ENCODE measurements around the gene C8A.

Gene C8A

DNA sequence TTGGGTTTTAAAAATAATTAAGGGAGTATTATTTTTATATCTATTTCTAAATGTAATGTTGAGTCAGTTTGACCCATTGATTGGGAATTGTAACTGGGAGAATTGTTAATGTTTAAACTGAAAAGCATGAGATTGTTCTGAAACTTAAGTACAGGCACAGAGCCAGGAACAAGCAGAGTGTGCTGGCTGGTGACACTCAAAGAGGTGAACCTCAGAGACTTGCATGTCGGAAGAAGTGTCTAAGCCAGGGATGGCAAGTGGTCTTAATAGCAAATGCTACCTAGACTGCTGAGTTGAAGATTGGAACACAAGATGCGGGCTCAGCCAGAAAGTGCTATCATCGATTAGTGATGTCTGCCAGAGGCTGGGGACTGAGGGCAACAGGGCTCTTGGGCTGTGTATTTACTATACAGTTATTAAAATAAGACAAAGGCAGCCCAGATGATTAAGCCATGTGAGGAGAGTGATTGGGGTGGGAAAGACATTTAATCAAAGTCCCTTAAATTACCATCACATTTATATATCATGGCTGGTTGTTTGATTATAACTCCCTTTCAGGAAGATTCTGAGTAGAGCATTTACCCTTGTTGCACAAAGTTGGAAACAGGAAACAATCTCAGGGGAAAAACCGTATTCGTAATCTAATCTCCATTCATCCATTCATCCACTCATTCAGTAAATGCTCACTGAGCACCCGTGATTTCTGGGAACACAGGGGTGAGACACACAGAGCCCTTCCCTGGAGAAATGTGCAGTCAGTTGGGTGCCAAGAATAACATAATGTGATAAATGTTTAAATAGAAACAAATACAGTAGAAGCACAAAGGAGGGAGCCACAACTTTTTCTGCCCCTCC lies 42.8 kb downstream of the C8A start:
- no peak for DNase-seq

DNA sequence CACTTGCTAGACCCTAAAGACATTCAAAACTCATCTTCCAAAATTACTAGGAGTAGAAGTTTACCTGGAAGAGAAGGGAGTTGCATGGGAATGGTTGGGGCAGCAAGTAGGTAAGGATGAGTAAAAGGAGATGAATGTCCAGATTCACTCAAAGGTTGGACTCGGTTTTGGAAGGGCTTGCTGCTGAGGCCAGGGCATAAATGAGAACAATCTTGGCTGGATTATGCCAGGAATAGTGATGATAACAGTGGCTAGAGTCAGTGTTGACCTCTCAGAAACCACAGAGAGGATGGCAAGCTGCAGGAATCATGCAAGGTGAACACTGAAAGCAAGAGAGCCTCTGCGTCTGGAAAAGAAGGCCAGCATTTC lies 43.4 kb downstream of the C8A start:
- no peak for DNase-seq

DNA sequence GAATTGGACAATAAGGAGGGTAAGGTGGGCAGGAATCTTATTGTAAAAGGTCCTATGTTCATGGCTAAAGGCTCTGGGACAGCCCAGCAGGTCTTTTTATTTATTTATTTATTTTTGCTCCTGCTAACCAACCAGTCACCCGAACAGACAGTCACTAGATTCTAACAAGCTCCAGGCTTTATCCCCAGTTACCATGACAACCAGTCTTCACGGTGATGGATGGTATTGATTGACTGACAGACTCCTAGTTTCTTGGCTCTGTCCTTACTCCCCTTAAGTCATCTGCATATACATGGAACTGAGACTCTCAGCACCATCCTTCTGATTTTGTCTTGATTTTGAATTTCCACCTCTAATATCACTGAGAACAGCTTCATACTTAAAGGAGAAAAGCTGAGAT lies 44.3 kb downstream of the C8A start:
- no peak for DNase-seq

DNA sequence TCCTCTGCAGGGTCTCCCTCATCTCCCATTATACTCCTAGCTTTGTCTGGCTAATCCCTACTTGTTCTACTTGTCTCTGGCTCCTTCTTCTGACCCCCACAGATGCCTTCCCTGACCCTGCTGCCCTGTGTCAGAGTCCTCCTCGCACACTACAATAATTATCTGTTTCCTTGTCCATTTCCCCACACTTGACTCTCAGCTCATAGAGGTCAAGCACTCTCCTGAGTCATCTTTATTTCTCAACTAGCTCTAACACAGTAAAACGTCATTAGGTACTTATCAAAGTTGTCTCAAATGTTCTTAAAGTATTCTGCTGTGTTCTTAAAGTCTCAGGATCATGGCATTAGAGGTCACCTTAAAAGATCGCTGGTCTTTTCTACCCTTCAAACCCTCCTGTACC lies 47.1 kb downstream of the C8A start:
- no peak for DNase-seq

DNA sequence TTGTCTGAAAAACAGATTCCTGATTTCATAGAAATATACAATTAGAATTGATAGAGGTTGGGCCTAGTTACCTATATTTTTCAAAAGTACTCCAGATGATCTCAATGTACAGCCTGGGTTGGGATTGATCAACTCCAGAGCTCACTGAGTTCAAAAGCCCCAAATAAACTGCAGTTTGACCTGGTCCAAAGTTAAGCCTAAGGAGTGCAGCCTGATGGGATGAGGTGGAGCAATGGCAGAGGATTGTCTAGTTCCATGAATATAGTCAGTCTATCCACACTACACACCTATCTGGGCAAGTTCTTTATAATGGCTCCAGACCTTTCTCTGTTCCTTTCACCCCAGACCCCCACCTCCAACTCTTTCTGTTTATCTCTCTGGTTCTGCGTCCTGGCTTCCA lies 49.2 kb downstream of the C8A start:
- DNase-seq, result no peak

DNA sequence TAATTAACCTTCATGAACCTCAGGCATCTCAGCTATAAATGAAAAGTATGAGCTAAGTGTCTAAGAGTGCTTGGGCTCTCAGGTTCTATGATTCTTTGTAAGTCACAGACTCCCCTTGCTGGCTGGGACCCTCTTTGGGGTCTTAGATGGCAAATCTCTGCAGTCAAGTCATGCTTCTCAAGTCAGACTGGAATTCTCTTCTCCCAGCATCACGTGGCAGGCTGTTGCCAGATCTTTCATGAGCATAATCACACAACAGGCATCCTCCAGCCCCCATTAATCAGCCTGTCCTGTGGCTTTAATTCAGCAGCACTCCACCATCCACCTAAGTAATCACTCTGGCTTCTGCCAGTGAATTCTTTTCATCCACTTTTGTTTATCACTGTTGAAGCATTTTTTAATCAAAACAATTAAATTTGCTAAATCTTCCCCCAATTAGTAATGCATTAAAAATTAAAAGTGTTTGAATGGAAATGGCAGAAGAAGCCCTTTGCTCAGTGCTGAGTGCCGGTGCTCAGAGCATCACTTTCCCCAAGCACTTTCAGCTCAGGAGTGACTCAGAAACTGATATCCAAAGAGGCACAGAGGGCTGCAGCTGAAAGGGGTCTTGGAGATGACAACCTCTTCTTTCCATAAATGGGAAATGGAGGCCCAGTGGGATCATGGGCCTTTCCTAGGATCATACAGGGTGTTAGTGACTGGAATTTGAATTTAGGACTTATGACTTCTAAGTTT lies 50.2 kb downstream of the C8A start:
- DNase-seq, result no peak

DNA sequence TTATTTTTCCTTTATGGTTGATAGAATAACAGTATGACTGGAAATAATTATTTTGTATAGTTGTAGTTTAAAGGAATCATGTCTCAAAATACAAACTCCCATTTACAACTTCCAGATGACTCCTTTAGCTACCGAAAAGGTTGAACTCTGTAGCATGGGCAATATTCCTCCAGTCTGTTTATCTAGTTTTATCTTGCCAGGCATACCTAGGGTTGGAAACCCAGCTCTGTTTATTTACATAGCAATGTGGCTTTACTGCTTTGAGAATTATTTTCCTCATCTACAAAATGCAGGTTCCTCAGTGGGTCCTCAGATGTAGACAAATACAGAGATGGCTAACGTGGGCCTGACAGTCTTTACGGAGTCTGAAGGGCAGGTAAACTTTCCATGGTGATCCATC lies 51.1 kb downstream of the C8A start:
- DNase-seq, result no peak

DNA sequence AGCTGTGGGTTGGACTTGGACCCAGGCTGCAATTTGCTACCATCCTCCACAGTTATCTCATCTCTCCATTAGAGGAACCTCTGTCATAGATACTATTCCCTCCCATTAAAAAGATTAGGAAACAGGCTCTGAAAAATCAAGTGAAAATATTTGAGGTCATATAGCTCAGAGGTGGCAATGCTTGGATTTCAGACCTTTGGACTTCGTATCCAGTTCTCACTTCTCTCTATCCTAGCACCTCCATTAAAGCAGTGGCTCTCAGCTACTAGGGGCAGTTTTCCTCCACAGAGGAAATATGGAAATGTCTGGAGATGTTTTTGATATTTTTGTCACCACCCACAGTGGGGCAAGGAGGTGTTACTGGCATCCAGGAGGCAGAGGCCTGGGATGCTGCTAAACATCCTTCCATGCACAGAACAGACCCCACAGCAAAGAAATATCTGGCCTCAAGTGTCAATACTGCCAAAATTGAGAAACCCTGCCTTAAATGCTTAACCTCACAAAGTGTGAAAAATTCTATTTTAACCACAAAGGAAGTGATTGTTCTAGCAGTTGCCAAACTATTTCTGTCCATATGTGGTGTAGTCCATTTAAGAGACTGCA lies 54.1 kb downstream of the C8A start:
- DNase-seq, result no peak

DNA sequence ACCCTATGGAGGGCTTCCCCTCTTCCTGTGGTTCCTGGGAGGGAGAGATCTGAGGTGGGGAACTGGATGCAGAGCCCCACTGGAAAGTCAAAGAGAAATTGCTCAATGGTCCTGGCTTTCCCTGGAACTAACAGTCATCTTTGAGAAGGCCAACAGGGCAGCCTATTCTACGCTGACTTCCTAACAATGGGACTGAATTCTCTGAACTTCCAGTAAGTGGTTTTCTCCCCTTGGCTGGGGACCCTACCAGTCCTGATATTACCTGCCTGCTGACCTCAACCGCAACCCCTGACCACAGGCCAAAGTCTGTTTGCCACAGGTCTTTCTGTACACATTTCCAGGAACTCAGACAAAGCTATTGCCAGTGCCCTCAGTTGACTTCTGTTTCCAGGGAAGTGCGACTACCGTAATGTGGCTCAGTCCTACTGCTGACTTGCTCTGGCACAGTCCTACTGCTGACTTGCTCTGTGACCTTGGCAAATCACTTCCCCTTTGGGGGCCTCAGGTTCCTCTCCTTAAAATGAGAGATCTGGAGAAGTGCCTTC lies 55.9 kb downstream of the C8A start:
- DNase-seq, result no peak

DNA sequence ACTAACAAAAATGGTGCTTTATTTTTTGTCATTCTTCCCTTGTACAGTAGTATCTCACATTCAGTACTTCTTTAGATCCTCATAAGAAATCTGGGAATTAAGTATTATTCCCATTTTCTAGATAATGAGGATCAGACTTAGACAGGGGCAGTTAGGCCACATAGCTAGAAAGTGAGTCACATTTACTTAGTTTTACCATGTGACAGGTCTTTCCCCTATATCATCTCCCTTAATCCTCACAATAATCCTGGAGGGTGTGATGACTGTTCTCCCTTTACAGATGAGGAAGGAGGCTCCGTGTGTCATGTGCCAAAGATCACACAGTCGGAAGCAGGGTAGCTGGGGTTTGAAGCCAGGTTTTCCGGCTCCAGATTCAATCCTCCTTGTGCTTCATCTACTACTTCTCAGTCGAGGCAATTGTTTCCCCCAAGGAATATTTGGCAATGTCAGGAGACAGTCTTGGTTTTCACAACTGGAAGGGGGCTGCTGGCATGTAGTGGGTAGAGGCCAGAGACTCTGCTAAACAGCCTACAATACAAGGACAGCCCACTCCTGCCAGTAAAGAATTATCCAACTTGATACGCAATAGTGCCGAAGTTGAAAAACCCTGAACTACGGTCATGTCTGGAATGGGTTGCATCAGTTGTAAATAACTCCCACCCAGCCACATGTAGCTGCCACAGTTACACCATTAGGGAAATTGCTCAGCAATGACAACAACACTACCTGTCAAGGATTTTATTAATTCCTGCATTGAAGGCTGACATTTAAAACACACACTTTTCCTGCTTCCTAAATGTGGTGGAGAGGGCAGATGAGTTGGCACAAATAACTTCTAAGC lies 56.7 kb downstream of the C8A start:
- no peak for DNase-seq

DNA sequence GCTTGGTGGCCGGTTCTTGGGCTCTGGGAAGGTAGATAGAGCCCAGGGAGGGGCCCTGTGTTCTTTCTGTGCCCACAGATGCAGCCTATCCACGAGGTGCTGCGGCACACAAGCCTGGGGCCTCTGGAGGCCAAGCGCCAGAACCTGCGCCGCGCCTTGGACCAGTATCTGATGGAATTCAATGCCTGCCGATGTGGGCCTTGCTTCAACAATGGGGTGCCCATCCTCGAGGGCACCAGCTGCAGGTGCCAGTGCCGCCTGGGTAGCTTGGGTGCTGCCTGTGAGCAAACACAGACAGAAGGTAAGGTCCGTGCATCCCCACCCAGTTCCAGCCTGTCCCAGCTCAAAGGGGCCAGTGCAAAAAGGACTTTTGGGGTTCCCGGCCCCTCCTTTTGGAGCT lies 57.7 kb downstream of the C8A start:
- no peak for DNase-seq

DNA sequence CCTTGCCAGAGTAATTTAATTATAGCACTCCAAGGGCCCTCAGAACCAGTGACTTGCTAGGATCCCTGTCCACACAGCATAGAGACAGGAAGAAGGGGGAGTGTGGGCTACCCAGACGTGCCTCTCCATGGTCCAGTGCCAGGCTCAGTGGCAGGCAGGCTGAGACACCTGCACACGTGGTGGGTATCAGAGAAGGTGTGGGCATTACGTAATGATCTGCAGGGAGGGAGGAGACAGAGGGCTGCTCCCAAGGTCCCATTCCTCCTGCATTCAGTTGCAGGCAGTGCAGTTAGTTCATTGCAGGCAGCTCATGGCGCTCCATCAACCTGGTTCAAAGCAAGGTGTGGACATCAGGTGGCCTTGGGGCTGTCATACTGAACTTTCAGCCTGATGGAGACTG lies 61.4 kb downstream of the C8A start:
- DNase-seq, result no peak

DNA sequence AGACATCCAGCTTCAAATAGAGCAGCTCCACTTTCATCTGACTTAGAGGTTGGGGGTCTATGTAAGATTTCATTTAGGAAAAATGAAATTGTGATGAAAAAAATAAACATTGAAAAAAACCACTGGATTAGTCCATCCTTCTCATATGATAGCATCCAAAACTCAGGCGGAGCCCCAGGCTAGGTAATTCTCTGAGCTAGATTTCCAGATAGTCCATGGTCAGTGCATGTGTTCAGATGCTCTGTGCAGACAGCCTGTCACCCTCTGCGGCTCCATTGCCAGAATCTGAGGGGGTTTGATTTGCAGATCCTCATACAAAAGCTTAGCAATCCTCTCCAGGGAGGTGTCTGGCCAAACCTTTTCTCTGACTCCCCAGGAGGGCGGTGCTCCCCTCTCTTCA lies 62.0 kb downstream of the C8A start:
- DNase-seq, result no peak

DNA sequence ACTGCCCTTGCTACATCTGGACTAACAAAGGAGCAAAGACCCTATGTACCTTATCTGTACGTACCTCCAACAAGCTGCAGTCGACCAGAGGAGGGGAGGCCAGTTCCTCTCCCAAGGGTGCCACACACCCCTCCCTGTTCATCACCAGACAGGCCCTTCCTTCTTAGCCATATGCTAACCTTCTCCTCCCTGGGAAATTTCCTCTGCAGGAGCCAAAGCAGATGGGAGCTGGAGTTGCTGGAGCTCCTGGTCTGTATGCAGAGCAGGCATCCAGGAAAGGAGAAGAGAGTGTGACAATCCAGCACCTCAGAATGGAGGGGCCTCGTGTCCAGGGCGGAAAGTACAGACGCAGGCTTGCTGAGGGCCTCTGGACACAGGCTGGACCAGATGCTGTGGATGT lies 62.8 kb downstream of the C8A start:
- DNase-seq, result no peak

DNA sequence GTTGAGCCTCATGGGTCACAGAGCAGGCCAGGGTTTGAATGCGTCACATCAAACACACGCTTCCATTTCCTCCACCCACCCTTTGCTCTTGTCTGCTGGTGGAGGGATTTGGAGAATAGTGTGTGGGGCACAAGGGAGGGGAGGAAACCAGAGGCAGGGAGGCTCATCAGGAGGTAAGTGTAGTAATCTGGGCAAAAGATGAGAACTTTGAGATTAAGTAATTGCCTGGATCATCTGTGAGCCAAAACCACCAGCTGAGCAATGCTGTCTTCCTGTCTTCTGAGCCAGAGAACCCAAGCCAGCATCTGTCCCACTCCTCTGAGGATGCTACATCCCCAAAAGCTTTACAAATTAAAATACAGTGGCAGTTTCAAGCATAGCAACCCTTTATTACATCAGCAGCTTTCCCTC lies 66.0 kb downstream of the C8A start:
- no peak for DNase-seq

DNA sequence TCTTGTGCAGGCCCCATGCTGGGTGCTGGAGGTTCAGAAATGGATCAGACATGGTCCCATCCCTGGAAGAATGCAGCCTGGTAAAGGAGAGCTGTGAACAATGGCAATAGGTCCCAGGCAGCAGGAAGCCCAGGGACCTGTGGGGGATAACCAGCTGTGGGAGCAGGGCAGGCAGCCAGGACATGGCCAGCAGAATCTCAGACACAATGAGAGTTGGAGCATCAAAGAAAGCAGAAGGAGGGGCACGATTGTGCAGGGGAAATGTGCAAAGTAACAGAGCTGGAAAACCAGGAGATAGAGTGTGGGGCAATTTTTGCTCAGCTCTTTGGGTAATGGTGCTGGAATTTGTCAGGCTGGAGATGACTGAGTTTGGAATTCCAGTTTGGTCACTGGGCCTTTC lies 66.9 kb downstream of the C8A start:
- no peak for DNase-seq

DNA sequence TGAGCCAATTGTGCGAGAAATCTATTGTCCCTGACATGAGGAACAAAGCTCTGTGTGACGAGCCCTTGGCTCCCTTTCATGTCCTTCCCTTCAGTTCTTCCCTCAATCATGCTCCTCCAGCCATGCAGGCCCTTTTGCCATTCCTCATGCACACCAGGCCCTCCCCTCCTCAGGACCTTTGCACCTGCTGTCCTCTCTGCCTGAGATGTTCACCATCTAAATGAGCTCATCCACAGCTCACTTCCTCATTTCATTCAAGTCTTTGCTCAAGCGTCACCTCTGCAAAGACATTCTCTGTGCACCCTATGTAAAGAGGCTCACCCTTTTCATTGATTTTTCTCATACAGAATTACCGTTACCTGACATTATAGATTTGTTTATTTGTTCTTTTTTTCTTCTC lies 67.5 kb downstream of the C8A start:
- DNase-seq, result no peak

DNA sequence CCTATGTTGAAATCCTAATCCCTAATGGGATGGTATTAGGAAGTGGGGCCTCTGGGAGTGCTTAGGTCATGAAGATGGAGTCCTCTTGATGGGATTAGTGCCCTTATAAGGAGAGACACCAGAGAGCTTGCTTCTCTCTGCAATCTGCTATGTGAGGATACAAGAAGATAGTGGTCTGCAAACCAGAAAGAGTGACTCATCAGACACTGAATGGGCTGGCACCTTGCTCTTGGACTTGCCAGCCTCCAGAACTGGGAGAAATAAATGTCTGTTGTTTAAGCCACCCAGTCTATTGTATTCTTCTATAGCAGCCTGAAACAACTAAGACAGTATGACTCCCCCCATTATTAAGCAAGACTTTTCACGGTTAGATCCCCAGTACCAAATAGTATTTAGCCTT lies 67.9 kb downstream of the C8A start:
- DNase-seq, result no peak

DNA sequence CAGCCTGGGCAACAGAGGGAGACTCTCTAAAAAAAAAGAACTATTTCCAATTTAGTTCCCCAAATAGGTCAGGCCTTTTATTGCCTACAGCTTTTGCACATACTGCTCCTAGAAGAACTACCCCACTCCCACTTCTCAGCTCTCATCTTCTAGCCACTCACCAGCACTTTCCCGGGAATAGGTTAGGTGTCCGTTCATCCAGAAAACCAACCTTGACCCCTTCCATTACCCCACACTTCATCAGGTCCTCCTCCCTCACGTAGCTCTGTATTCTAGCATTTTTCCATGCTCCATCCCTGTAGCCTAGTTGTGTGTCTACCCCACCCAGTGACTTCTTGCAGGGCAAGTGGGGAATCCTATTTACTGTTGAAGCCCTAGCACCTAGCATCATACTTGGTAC lies 68.6 kb downstream of the C8A start:
- no peak for DNase-seq

DNA sequence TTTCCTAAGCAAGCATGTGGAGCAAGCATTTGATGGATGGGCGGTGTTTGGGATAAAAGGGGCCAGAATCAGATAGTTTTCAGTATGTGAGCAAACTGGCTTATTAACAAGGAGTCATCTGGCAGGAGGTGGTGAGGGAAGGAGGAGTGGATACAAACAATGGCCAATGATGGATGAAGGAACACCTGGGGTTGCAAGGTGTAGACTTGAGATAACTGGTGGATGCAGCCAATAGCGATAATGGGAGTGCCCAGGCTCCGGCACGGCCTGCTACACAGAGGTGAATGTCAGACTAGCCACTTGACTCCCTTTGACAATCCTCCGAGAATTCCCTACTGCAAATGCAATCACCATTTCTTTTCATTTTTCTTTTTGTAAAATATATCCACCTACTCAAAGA lies 69.5 kb downstream of the C8A start:
- DNase-seq, result no peak

DNA sequence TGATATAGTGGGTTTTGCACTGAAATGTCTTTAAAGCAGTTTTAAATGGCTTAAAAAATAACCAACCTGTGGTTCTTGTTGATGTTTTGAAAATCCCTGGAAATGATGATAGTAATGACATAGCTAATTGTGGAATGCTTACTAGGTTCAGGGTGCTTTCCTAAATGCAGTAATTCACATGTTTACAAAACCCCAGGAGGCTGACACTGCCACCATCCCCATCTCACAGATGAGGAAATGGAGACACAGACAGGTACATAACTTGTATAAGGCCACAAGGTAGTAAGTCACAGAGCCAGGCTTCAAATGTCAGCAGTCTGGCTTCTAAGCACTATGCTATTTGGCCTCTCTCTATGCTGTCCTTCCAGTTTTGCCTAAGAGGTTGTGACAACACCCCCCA lies 70.6 kb downstream of the C8A start:
- no peak for DNase-seq

DNA sequence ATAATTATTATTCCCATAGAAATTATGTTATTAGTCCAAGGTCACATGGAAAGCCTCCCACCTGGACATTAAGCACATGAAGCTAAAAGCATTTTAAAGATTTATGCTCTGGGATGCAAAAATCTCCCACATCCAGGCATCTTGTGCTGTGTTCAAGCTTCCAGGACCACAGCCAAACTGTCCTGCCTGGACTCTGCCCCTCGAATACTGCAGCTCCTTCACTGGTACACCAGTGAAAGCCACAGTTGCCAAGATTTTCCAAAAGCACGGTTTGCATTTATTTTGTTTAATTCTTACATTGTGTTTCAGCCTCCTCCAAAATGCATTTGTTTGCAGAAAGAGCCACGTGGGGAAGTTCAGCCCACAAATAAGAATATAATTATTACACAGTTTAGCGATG lies 72.6 kb downstream of the C8A start:
- DNase-seq, result no peak

DNA sequence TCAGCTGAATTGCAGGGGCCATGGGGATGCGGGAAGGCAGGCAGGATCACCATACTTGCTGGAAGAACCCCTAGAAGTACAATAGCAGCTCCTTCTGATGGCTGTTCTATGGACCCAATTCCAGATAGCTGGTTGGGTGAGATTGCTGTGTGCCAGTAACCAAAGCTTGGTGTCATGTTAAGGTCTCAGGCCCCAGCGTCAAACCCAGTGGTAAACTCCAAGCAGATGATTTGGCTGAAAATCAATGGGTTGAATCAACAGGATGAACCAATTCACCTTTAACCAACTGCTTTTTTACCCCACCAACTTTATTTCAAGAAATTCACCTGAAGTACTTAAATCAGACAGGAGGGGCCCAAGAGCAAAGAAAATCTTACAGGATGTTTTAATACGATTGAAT lies 73.4 kb downstream of the C8A start:
- no peak for DNase-seq
